Activated naive CD4-positive, alpha-beta T cell treated with anti-CD3 and anti-CD28 coated beads for 36 hours (primary cell): Measurements from ENCODE around the gene SIGLEC8. TPM values are rescaled to one million over a fixed set of nuclear protein-coding genes. Genes with fewer than 3 reads are reported as not detected.
"Not testable (repeated sequence)": the region's sequence is repeated elsewhere in the genome, so short reads cannot be mapped to it uniquely, and the experiment has no call there.

Experiments
- CTCF ChIA-PET: fragments of 350-600 bp; sonication (Branson Sonifier 250); formaldehyde crosslinking; loops from one replicate; lab custom pipeline; 2021; ENCODE audit warnings: antibody characterized with exemption; lab: Charles Lee
- DNase-seq: peaks from one replicate; pipeline ENCODE4 v3.0.0-alpha.2; 2020
- H3K27ac Mint-ChIP-seq: one replicate; pipeline ENCODE4 v1.8.0; 2021; ENCODE audit warnings: mild to moderate bottlenecking, mixed read lengths
- H3K27me3 Mint-ChIP-seq: one replicate; pipeline ENCODE4 v1.8.0; 2021; ENCODE audit warnings: low read depth, mixed read lengths
- H3K36me3 Mint-ChIP-seq: one replicate; pipeline ENCODE4 v1.8.0; 2021; ENCODE audit warnings: low read depth, mixed read lengths
- H3K4me1 Mint-ChIP-seq: one replicate; pipeline ENCODE4 v1.8.0; 2021; ENCODE audit warnings: low read depth, mixed read lengths
- H3K4me3 Mint-ChIP-seq: one replicate; pipeline ENCODE4 v1.8.0; 2021; ENCODE audit warnings: mild to moderate bottlenecking, moderate library complexity, mixed read lengths
- H3K9me3 Mint-ChIP-seq: one replicate; pipeline ENCODE4 v1.8.0; 2021; ENCODE audit warnings: mixed read lengths
- intact Hi-C: fragments of 100-400 bp; cut with micrococcal nuclease; formaldehyde crosslinking; loops from one replicate; pipeline ENCODE4 v1.15.1; 2023
- total RNA-seq, 2 experiments: library from RNA; stranded (reverse); gene quantifications; one replicate each; pipeline ENCODE4 v1.2.3, GENCODE V29; 2021

The SIGLEC8 gene
- total RNA-seq, 2 experiments from 2014 or later = not detected

DNA sequence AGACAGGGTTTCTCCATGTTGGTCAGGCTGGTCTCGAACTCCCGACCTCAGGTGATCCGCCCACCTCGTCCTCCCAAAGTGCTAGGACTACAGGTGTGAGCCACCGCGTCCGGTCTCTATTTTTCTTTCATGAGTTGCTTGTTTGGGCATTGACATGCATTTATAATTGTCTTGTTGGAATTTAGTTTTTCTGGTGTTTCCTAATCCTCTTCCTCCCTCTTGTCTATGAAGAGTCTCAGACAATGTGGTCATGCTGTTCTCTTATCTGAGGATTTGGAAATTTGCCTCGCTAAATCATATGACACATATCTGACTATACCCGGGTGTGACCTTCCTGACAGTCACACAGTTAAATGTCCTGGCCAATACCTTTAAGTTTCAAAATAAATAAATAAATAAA is 12.7 kb upstream of the SIGLEC8 start:
- intact Hi-C loops = loop anchor here (5.0 kb wide), 1 partner anchor 49 kb away; no protein-coding TSS in a partner anchor
- DNase-seq = no peak
- Mint-ChIP-seq H3K4me1 (peaks cover 4% of the 10 kb centered on the region), H3K27ac (no peak overlapping the region), H3K9me3 (no peaks in the 10 kb centered on the region), H3K4me3 (no peak overlapping the region), H3K27me3 (peaks cover 25% of the 10 kb centered on the region), H3K36me3 (no peaks in the 10 kb centered on the region)
- CTCF ChIA-PET = interaction anchor here (0.6 to 4.0 kb wide), 6 partner anchors 8 to 307 kb away, joined by 3 to 57 read pairs (median 10); partner anchors contain the start of gene VSIG10L

DNA sequence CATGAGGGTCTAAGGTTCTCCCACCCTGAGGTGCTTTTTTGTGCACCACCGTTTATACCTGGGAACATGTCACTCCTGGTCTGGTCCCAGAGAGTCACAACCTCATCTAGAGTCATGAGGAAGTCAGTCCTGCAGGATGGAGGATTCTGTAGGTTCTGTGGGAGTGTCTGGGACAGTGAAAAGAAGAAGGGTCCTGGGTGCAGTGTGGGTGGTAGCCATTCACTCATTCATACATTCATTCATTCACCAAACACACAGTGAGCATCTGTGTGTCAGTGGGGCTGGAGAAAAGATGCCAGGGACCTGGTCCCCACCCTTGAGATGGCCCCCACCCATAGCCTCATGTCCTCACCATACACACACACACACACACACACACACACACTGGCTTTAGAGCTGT is 11.4 kb upstream of the SIGLEC8 start:
- H3K27me3 Mint-ChIP-seq = peaks cover 28% of the 10 kb centered on the region
- intact Hi-C loops = loop anchor here (5.0 kb wide), 1 partner anchor 47 kb away; no protein-coding TSS in a partner anchor
- H3K27ac Mint-ChIP-seq = no peak overlapping the region
- no peak for DNase-seq
- CTCF ChIA-PET = interaction anchor here (0.7 to 1.1 kb wide), 3 partner anchors 27 to 46 kb away, joined by 3 to 4 read pairs (median 4); no protein-coding TSS in a partner anchor
- no peaks in the 10 kb centered on the region for H3K36me3 Mint-ChIP-seq
- H3K4me3 Mint-ChIP-seq = no peak overlapping the region
- H3K9me3 Mint-ChIP-seq = no peaks in the 10 kb centered on the region
- peaks cover 4% of the 10 kb centered on the region for H3K4me1 Mint-ChIP-seq

DNA sequence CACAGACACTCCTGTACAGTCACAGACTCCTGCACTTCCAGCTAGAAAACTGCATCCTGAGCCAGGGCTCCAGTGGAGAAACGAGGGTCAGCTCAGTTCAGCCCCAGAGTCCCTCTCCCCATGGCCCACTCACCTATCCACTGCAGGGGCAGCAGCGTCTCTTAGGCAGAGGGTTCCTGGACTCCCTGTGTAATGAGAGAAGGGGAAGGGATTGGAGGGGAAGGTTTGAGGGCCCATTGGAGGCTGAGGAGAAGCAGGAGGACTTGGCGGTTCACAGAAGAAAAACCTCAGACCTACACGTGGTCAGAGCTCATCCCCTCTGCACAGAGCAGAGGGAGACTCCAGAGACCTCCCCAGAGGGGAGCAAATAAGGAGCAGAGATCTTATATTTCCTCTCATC is 10.9 kb upstream of the SIGLEC8 start:
- H3K4me1 Mint-ChIP-seq = peaks cover 4% of the 10 kb centered on the region
- intact Hi-C loops = no loop called here
- H3K36me3 Mint-ChIP-seq = no peaks in the 10 kb centered on the region
- CTCF ChIA-PET = interaction anchor here (0.8 to 2.6 kb wide), 4 partner anchors 11 to 47 kb away, joined by 4 to 8 read pairs (median 4); no protein-coding TSS in a partner anchor
- no peak overlapping the region for H3K4me3 Mint-ChIP-seq
- no peak for DNase-seq
- H3K27ac Mint-ChIP-seq = no peak overlapping the region
- peaks cover 30% of the 10 kb centered on the region for H3K27me3 Mint-ChIP-seq
- no peaks in the 10 kb centered on the region for H3K9me3 Mint-ChIP-seq

- CTCF ChIA-PET = interaction anchor here (0.8 to 2.6 kb wide), 4 partner anchors 11 to 184 kb away, joined by 3 to 8 read pairs (median 4); no protein-coding TSS in a partner anchor
- intact Hi-C loops = no loop called here
- Mint-ChIP-seq H3K9me3 (no peaks in the 10 kb centered on the region), H3K27me3 (peaks cover 32% of the 10 kb centered on the region), H3K27ac (no peak overlapping the region), H3K4me3 (no peak overlapping the region), H3K4me1 (peaks cover 4% of the 10 kb centered on the region), H3K36me3 (no peaks in the 10 kb centered on the region)
- no peak for DNase-seq
Observed at GRCh38 chr19:51468545-51468920, 10.3 kb upstream of the SIGLEC8 start.

DNA sequence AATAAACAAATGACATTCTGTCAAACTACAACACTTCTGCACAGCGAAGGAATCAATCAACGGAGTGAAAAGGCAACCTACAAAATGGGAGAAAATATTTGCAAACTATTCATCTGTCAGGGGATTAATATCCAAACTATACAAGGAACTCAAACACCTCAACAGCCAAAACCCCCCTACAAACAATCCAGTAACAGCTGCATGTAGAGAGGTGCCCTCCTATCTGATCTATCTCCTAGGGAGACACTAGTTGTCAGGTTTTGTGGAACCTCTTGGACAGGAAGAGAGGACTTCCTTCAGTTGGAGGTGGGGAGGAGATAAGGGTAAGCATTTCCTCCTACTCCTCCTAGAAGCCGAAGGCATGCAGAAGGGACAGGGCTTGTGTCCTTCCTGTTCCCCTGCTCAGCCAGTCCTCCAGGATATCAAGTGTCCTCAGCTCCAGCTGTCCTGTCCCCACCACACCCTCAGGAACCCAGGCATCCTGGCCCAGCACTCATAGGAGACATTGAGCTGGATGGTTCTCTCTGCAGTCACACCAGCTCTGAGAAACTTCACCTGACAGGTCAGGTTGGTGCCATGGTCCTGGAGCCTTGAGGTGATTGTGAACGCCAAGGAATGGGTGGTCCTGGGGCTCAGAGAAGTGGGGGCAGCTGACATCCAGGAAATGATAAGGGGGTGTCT is 9.8 kb upstream of the SIGLEC8 start:
- no peak for DNase-seq
- H3K36me3 Mint-ChIP-seq = no peaks in the 10 kb centered on the region
- no peaks in the 10 kb centered on the region for H3K9me3 Mint-ChIP-seq
- intact Hi-C loops = no loop called here
- peaks cover 6% of the 10 kb centered on the region for H3K4me1 Mint-ChIP-seq
- H3K27ac Mint-ChIP-seq = no peak overlapping the region
- peaks cover 37% of the 10 kb centered on the region for H3K27me3 Mint-ChIP-seq
- CTCF ChIA-PET = interaction anchor here (0.6 to 2.6 kb wide), 5 partner anchors 28 to 189 kb away, joined by 3 to 8 read pairs (median 4); no protein-coding TSS in a partner anchor
- H3K4me3 Mint-ChIP-seq = no peak overlapping the region

- CTCF ChIA-PET = interaction anchor here (1.3 to 2.6 kb wide), 3 partner anchors 27 to 191 kb away, joined by 4 to 8 read pairs (median 6); no protein-coding TSS in a partner anchor
- intact Hi-C loops = no loop called here
Observed at GRCh38 chr19:51466723-51467122, 8.5 kb upstream of the SIGLEC8 start.

DNA sequence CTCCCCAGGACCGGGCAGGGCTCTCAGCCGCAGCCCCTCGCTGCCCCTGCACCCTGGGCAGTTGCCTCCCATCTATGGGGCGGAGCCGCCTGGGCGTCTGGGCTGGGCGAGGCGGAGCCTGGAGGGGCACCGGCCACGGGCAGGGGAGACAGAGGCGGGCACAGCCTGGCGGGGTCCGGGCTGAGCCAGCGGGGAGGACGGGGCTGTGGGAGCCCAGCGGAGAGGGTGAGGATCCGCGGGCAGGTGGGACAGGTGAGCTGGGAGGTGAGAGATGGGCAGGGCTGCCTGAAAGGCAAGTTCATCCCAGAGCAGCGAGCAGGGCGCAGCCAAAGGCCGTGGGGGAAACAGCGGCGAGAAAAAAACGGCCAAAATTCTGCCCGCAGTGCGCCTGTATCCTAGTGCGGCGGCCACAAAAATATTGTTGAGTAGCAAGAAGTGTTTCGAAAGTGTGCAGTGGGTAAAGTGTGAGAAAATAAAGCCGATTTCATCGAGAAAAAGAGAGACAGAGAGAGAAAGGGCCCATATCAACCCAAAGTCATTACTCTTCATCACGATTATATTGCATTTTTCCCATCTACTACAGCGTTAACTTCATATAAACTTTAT is 5.8 kb upstream of the SIGLEC8 start:
- CTCF ChIA-PET, DNase-seq, H3K9me3 Mint-ChIP-seq, H3K36me3 Mint-ChIP-seq, H3K4me3 Mint-ChIP-seq, H3K4me1 Mint-ChIP-seq, intact Hi-C loops, H3K27ac Mint-ChIP-seq: not testable (repeated sequence)
- H3K27me3 Mint-ChIP-seq = peaks cover 45% of the 10 kb centered on the region

More at GRCh38 chr19:51466723-51467122, 8.5 kb upstream of the SIGLEC8 start:
- H3K27ac Mint-ChIP-seq = no peak overlapping the region
- no peak for DNase-seq
- peaks cover 40% of the 10 kb centered on the region for H3K27me3 Mint-ChIP-seq
- no peaks in the 10 kb centered on the region for H3K36me3 Mint-ChIP-seq
- no peak overlapping the region for H3K4me3 Mint-ChIP-seq
- H3K9me3 Mint-ChIP-seq = no peaks in the 10 kb centered on the region
- peaks cover 3% of the 10 kb centered on the region for H3K4me1 Mint-ChIP-seq

DNA sequence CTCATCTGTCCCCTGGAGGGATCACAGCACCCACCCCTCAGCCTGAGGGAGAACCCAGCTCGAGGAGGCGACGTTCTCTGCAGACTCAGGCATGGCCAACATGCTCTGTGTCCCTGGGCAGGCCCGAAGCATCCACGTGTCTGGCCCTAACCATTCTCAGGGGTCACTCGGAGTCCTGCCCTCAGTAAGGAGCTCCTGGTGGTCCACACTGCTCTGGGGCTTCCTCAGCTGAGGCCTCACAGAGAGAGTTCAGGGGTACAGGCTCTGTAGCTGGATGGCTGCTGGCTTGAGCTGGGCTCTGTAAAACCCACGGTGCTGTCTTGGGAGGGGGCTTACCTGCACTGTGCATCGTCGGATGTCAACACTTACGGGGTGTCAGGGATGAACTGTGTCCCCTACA is 4.4 kb upstream of the SIGLEC8 start:
- CTCF ChIA-PET = interaction anchor here (1.0 to 1.4 kb wide), 2 partner anchors 10 to 199 kb away, joined by 3 to 12 read pairs; no protein-coding TSS in a partner anchor
- intact Hi-C loops = no loop called here
- Mint-ChIP-seq H3K27me3 (peaks cover 45% of the 10 kb centered on the region), H3K9me3 (no peaks in the 10 kb centered on the region), H3K4me3 (no peak overlapping the region), H3K36me3 (no peaks in the 10 kb centered on the region), H3K27ac (no peak overlapping the region), H3K4me1 (peaks cover 3% of the 10 kb centered on the region)
- DNase-seq = no peak

DNA sequence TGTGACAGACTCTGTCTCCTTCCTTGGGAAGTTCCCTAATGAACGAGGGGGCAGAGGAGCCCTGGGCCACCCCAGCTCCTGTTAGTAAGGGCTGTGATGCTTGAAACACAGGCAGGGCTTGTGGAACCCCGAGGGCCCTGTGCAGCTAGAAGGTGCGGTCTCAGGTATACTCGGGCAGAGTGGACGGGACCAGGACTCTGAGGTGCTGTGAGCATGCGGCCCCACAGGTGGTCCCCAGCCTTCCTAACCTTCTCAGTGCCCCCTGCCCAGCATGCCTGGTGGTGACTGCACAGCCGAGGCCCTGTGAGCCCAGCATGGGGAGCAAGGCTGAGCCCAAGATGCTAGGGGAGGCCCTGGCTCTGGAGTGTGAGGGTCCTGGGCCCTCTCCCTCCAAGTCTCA is 4.0 kb upstream of the SIGLEC8 start:
- Mint-ChIP-seq H3K4me1 (peaks cover 3% of the 10 kb centered on the region), H3K36me3 (no peaks in the 10 kb centered on the region), H3K27ac (no peak overlapping the region), H3K9me3 (no peaks in the 10 kb centered on the region), H3K27me3 (peaks cover 41% of the 10 kb centered on the region), H3K4me3 (no peak overlapping the region)
- CTCF ChIA-PET = interaction anchor here (0.6 to 1.4 kb wide), 3 partner anchors 11 to 199 kb away, joined by 3 to 12 read pairs (median 4); no protein-coding TSS in a partner anchor
- DNase-seq = no peak
- intact Hi-C loops = no loop called here

DNA sequence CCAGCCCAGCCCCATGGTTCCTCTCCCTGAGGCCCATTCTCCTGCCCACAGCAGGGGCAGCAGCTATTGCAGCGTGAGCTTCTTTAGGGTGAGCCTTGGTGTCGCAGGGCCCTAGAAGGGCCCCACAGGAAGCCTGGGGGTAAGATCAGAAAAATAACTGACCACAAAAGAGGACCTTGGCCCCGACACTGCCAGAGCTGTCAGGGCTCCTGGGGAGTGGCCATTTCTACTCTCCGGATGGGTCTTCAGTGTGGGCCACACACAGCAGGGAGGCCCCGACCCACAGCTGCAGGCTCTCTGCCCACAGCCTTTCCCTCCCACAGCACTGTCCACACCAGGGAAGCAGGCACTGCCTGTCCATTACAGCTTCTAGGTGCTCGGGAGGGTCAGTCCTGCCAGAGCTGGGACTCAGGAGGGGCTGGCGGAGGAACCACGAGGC is 3.5 kb upstream of the SIGLEC8 start:
- CTCF ChIA-PET = interaction anchor here (0.6 kb wide), 1 partner anchor 19 kb away, joined by 4 read pairs; no protein-coding TSS in a partner anchor
- no peak for DNase-seq
- intact Hi-C loops = no loop called here
- Mint-ChIP-seq H3K27ac (no peak overlapping the region), H3K36me3 (no peaks in the 10 kb centered on the region), H3K27me3 (peaks cover 36% of the 10 kb centered on the region), H3K4me1 (peaks cover 3% of the 10 kb centered on the region), H3K9me3 (no peaks in the 10 kb centered on the region), H3K4me3 (no peak overlapping the region)

- no peak for DNase-seq
- Mint-ChIP-seq H3K4me1 (peaks cover 3% of the 10 kb centered on the region), H3K36me3 (no peaks in the 10 kb centered on the region), H3K27me3 (peaks cover 28% of the 10 kb centered on the region), H3K4me3 (no peak overlapping the region), H3K9me3 (no peaks in the 10 kb centered on the region), H3K27ac (no peak overlapping the region)
- CTCF ChIA-PET = interaction anchor here (0.6 kb wide), 1 partner anchor 20 kb away, joined by 3 read pairs; no protein-coding TSS in a partner anchor
- intact Hi-C loops = no loop called here
Observed at GRCh38 chr19:51460164-51460992, 2.1 kb upstream of the SIGLEC8 start.
